Panc1 (cell line): ENCODE measurements around the gene MS4A18. TPM values are rescaled to one million over a fixed set of nuclear protein-coding genes. Genes with fewer than 3 reads are reported as not detected.

Source experiments
- ATAC-seq: fragments of 200-7000 bp; cut with Tn5 transposase; 2 replicates; pipeline ENCODE4 v1.9.1; 2020; ENCODE audit warnings: mild to moderate bottlenecking, moderate library complexity
- BruUV-seq: library from RNA; stranded (reverse); fragments of 400-500 nt; replicated peaks from 2 replicates; lab custom pipeline; 2021; lab: Mats Ljungman, UMichigan
- CTCF ChIA-PET: fragments of 300-600 bp; sonication (Branson Sonifier 250); formaldehyde crosslinking; loops from one replicate; lab custom pipeline; 2022; ENCODE audit warnings: antibody characterized with exemption; lab: Charles Lee
- POLR2A ChIA-PET: fragments of 300-600 bp; sonication (Branson Sonifier 250); formaldehyde crosslinking; loops from one replicate; lab custom pipeline; 2022; ENCODE audit warnings: antibody characterized with exemption; lab: Charles Lee
- DNase-seq: peaks from one replicate; pipeline ENCODE4 v3.0.0-alpha.2; 2010; ENCODE audit warnings: low read depth, low spot score
- H3K27ac ChIP-seq: 2 replicates; pipeline ENCODE4 v1.5.1; 2011; ENCODE audit warnings: mild to moderate bottlenecking, low read length, inconsistent platforms
- H3K27me3 ChIP-seq: fragments of 200-500 bp; sonication (Bioruptor generic); 2 replicates; pipeline ENCODE4 v1.6.0; 2014; ENCODE audit warnings: low read length, inconsistent platforms; ENCODE audit not compliant: control insufficient read depth, insufficient read depth
- H3K36me3 ChIP-seq: fragments of 200-500 bp; sonication (Bioruptor generic); 2 replicates; pipeline ENCODE4 v1.5.1; 2014; ENCODE audit warnings: inconsistent platforms, mild to moderate bottlenecking, low read length, moderate library complexity; ENCODE audit not compliant: control insufficient read depth, insufficient read depth
- H3K4me1 ChIP-seq: 2 replicates; pipeline ENCODE4 v1.5.1; 2011; ENCODE audit warnings: inconsistent platforms, mild to moderate bottlenecking, low read length, moderate library complexity; ENCODE audit not compliant: control insufficient read depth, insufficient read depth
- H3K4me3 ChIP-seq, 2 experiments: 2 replicates each; pipeline ENCODE4 v1.5.1; 2011 to 2012; ENCODE audit warnings: low read depth in 2 of 2, low read length in 2 of 2, mild to moderate bottlenecking in 2 of 2, inconsistent platforms in 1 of 2, moderate library complexity in 1 of 2
- H3K9me3 ChIP-seq: fragments of 200-500 bp; sonication (Bioruptor generic); 2 replicates; pipeline ENCODE4 v1.5.1; 2014; ENCODE audit warnings: low read depth, mild to moderate bottlenecking, inconsistent platforms, low read length, moderate library complexity; ENCODE audit not compliant: control insufficient read depth, insufficient read depth
- POLR2AphosphoS5 ChIP-seq: IDR thresholded peaks from 2 replicates; pipeline ENCODE4 v1.6.1; 2012; ENCODE audit warnings: mild to moderate bottlenecking, low read depth, low read length, moderate library complexity
- SIN3A ChIP-seq: IDR thresholded peaks from 2 replicates; pipeline ENCODE4 v1.6.1; 2012; ENCODE audit warnings: low read depth, mild to moderate bottlenecking, low read length, moderate library complexity, borderline replicate concordance; ENCODE audit not compliant: insufficient read depth
- TCF7L2 ChIP-seq: IDR thresholded peaks from 2 replicates; pipeline ENCODE4 v1.6.1; 2011; ENCODE audit warnings: mild to moderate bottlenecking, low read depth, low read length, inconsistent platforms
- in situ Hi-C: cut with HindIII; loops from 2 replicates; pipeline ENCODE4 v1.10.0; 2016; ENCODE audit warnings: low sequenced_read_pairs, low pct_unique_long_range_greater_than_20kb
- intact Hi-C: fragments of 100-400 bp; cut with micrococcal nuclease; formaldehyde crosslinking; loops from one replicate; pipeline ENCODE4 v1.10.0; 2022; ENCODE audit not compliant: unreplicated experiment
- total RNA-seq: library from RNA; stranded (reverse); gene quantifications from one replicate; pipeline ENCODE4 v1.2.1, GENCODE V29; 2021; ENCODE audit not compliant: unreplicated experiment
- TF ChIP-seq, protein P1 (sequence below): fragments of 450-650 bp; IDR thresholded peaks from 2 replicates; pipeline ENCODE4 v1.5.1; 2017; ENCODE audit warnings: mild to moderate bottlenecking
- TF ChIP-seq, protein P2 (sequence below), 2 experiments: IDR thresholded peaks; 2 replicates each; pipeline ENCODE4 v1.6.1; 2011 to 2012; ENCODE audit warnings: low read depth in 2 of 2, control low read depth in 1 of 2, low read length in 1 of 2, mild to moderate bottlenecking in 1 of 2, moderate library complexity in 1 of 2; ENCODE audit not compliant: insufficient read depth in 1 of 2

Gene MS4A18
- total RNA-seq, 1 experiment from 2014 or later: not detected

DNA sequence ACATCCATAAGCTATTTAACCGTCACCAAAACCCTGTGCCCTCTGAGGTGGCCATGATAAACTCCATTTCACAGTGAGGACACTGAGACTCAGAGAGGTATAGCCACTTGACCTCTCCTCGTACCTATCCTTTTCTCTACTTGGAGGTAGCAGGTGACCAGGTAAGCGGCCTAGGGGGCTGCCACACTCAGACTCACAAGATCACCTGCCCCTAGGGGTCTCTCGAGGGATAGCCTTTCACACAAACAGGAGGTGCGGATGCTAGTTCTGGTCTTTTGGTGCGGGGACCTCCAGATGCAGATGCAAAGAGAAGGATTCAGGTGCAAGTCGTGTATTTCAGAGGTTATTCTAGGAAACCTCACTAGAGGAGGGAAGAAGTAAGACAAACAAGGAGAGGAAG lies 14.6 kb downstream of the MS4A18 start:
- Histone ChIP-seq H3K27ac (no peak overlapping the region), H3K9me3 (no peaks in the 10 kb centered on the region), H3K4me1 (no peaks in the 10 kb centered on the region; the same call in 1 of the 2 replicates), H3K36me3 (no peaks in the 10 kb centered on the region), H3K27me3 (peaks cover under 1% of the 10 kb centered on the region; the same call in 1 of the 2 replicates), H3K4me3 (no peak overlapping the region)
- POLR2A ChIA-PET: no interaction called here
- TF ChIP-seq SIN3A: no peak
- TF ChIP-seq, protein P1, sequence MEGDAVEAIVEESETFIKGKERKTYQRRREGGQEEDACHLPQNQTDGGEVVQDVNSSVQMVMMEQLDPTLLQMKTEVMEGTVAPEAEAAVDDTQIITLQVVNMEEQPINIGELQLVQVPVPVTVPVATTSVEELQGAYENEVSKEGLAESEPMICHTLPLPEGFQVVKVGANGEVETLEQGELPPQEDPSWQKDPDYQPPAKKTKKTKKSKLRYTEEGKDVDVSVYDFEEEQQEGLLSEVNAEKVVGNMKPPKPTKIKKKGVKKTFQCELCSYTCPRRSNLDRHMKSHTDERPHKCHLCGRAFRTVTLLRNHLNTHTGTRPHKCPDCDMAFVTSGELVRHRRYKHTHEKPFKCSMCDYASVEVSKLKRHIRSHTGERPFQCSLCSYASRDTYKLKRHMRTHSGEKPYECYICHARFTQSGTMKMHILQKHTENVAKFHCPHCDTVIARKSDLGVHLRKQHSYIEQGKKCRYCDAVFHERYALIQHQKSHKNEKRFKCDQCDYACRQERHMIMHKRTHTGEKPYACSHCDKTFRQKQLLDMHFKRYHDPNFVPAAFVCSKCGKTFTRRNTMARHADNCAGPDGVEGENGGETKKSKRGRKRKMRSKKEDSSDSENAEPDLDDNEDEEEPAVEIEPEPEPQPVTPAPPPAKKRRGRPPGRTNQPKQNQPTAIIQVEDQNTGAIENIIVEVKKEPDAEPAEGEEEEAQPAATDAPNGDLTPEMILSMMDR: no peak
- TF ChIP-seq, protein P2, sequence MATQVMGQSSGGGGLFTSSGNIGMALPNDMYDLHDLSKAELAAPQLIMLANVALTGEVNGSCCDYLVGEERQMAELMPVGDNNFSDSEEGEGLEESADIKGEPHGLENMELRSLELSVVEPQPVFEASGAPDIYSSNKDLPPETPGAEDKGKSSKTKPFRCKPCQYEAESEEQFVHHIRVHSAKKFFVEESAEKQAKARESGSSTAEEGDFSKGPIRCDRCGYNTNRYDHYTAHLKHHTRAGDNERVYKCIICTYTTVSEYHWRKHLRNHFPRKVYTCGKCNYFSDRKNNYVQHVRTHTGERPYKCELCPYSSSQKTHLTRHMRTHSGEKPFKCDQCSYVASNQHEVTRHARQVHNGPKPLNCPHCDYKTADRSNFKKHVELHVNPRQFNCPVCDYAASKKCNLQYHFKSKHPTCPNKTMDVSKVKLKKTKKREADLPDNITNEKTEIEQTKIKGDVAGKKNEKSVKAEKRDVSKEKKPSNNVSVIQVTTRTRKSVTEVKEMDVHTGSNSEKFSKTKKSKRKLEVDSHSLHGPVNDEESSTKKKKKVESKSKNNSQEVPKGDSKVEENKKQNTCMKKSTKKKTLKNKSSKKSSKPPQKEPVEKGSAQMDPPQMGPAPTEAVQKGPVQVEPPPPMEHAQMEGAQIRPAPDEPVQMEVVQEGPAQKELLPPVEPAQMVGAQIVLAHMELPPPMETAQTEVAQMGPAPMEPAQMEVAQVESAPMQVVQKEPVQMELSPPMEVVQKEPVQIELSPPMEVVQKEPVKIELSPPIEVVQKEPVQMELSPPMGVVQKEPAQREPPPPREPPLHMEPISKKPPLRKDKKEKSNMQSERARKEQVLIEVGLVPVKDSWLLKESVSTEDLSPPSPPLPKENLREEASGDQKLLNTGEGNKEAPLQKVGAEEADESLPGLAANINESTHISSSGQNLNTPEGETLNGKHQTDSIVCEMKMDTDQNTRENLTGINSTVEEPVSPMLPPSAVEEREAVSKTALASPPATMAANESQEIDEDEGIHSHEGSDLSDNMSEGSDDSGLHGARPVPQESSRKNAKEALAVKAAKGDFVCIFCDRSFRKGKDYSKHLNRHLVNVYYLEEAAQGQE (IDR thresholded peaks at IDR 0.05; ENCODE audit: insufficient read depth in 1 of 2, low read depth in 2 of 2, low read length in 1 of 2): no peak
- TF ChIP-seq POLR2AphosphoS5: no peak
- TF ChIP-seq TCF7L2: no peak
- intact Hi-C loops (no loop called here), in situ Hi-C loops (no loop called here)
- DNase-seq: no peak
- no peak for ATAC-seq
- CTCF ChIA-PET: interaction anchor here (1.3 kb wide), 1 partner anchor 24 kb away, joined by 4 read pairs; no protein-coding TSS in a partner anchor
- no TSS peak for BruUV-seq

GRCh38 chr11:60740573-60740972 lies 16.1 kb downstream of the MS4A18 start:
- no peaks in the 10 kb centered on the region for H3K9me3 ChIP-seq
- no TSS peak for BruUV-seq
- no peak for ATAC-seq
- CTCF ChIA-PET: interaction anchor here (0.6 kb wide), 1 partner anchor 11 kb away, joined by 7 read pairs; no protein-coding TSS in a partner anchor
- H3K27me3 ChIP-seq: peaks cover 4% of the 10 kb centered on the region; the same call in 1 of the 2 replicates
- DNase-seq: no peak
- H3K27ac ChIP-seq: no peak overlapping the region
- in situ Hi-C loops: no loop called here
- no peaks in the 10 kb centered on the region; the same call in 1 of the 2 replicates for H3K4me1 ChIP-seq
- POLR2A ChIA-PET: no interaction called here
- no peak for TF ChIP-seq TCF7L2
- TF ChIP-seq, protein P1: no peak
- TF ChIP-seq POLR2AphosphoS5: no peak
- TF ChIP-seq SIN3A: no peak
- TF ChIP-seq, protein P2 (IDR thresholded peaks at IDR 0.05; ENCODE audit: insufficient read depth in 1 of 2, low read depth in 2 of 2, low read length in 1 of 2): no peak
- no peak overlapping the region for H3K4me3 ChIP-seq
- intact Hi-C loops: no loop called here
- H3K36me3 ChIP-seq: no peaks in the 10 kb centered on the region
